HL-60 (cell line): ENCODE measurements around the gene LRRC55.

ENCODE experiments used
- DNase-seq, 2 experiments: peaks; one replicate each; pipeline ENCODE4 v3.0.0-alpha.2; 2010 to 2020; ENCODE audit warnings: low read depth in 1 of 2, low spot score in 1 of 2
- H3K27ac ChIP-seq: fragments of 250-450 bp; sonication (Bioruptor Pico); replicated peaks from 2 replicates; pipeline ENCODE4 v1.5.1; 2020; ENCODE audit warnings: mild to moderate bottlenecking, moderate library complexity
- H3K27me3 ChIP-seq: fragments of 250-450 bp; sonication (Bioruptor Pico); 2 replicates; pipeline ENCODE4 v1.5.1; 2021; ENCODE audit warnings: mild to moderate bottlenecking, moderate library complexity; ENCODE audit not compliant: insufficient read depth, poor library complexity, severe bottlenecking
- H3K4me3 ChIP-seq: replicated peaks from 2 replicates; pipeline ENCODE4 v1.5.1; 2011; ENCODE audit warnings: mild to moderate bottlenecking, control low read depth, low read length; ENCODE audit not compliant: insufficient read depth
- CTCF ChIP-seq: IDR thresholded peaks from one replicate; pipeline ENCODE4 v1.5.1; 2011; ENCODE audit warnings: low read length, control low read depth, inconsistent platforms; ENCODE audit not compliant: insufficient read depth
- GABPA ChIP-seq: IDR thresholded peaks from 2 replicates; pipeline ENCODE4 v1.6.1; 2012; ENCODE audit warnings: low read depth
- POLR2AphosphoS5 ChIP-seq: IDR thresholded peaks from 2 replicates; pipeline ENCODE4 v1.6.1; 2012; ENCODE audit warnings: low read depth
- REST ChIP-seq: IDR thresholded peaks from 2 replicates; pipeline ENCODE4 v1.6.1; 2012; ENCODE audit warnings: low read depth; ENCODE audit not compliant: insufficient replicate concordance
- SPI1 ChIP-seq: IDR thresholded peaks from 2 replicates; pipeline ENCODE4 v1.6.1; 2012; ENCODE audit warnings: low read depth, mild to moderate bottlenecking, borderline replicate concordance

The LRRC55 gene

GRCh38 chr11:57158180-57158579 lies 23.6 kb upstream of the LRRC55 start:
- no peak for TF ChIP-seq GABPA
- TF ChIP-seq REST: no peak
- TF ChIP-seq CTCF: no peak
- TF ChIP-seq POLR2AphosphoS5: no peak
- no peak for TF ChIP-seq SPI1
- no peak overlapping the region for H3K4me3 ChIP-seq
- no peaks in the 10 kb centered on the region for H3K27me3 ChIP-seq
- no peak overlapping the region for H3K27ac ChIP-seq
- no peak for DNase-seq

GRCh38 chr11:57158599-57158998 lies 23.2 kb upstream of the LRRC55 start:
- H3K27ac ChIP-seq: no peak overlapping the region

GRCh38 chr11:57160665-57161064 lies 21.1 kb upstream of the LRRC55 start:
- TF ChIP-seq POLR2AphosphoS5: no peak
- Histone ChIP-seq H3K27ac (no peak overlapping the region), H3K4me3 (no peak overlapping the region), H3K27me3 (no peaks in the 10 kb centered on the region)
- DNase-seq: no peak

More at GRCh38 chr11:57158599-57158998, 23.2 kb upstream of the LRRC55 start:
- TF ChIP-seq CTCF (no peak), REST (no peak)
- no peak for DNase-seq
- Histone ChIP-seq H3K4me3 (no peak overlapping the region), H3K27me3 (no peaks in the 10 kb centered on the region)

GRCh38 chr11:57161351-57161750 lies 20.4 kb upstream of the LRRC55 start:
- no peak overlapping the region for H3K4me3 ChIP-seq
- H3K27me3 ChIP-seq: no peaks in the 10 kb centered on the region
- no peak for DNase-seq
- H3K27ac ChIP-seq: no peak overlapping the region
- TF ChIP-seq GABPA (no peak), CTCF (no peak), REST (no peak), SPI1 (no peak), POLR2AphosphoS5 (no peak)
